ENCODE data around the gene SNRNP200. TPM values are rescaled to one million over a fixed set of nuclear protein-coding genes. Genes with fewer than 3 reads are reported as not detected.

SNRNP200 gene
- total RNA-seq, 1 experiment from 2014 or later, result 202 TPM

DNA sequence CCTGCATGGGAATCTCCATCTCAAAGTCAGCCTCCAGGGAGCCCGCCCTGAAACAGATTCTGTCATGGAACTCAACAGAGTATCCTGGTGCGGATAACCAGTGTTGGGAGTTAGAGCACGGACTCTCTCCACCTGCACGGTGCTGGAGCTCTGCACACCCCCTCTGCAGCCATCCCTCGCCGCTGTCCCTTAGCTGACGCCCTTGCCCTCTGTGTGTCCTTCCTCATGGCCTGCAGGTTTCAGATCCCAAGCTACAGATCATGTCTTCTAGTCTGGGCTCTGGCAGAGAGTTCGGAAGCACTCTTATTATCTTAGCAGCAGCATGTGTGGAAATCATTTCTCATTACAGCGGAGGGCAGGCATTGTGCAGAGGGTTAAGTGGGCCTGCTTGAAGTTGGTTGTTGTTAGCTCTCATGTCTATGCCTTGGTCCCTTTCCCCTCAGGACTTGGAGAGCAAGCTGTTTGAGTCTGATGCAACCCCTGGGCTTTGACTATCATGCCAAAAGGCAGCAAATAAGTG is 65.5 kb downstream of the SNRNP200 start:
- Histone ChIP-seq H3K27ac (ENCODE audit: low read depth, low read length, poor library complexity, severe bottlenecking) (no peak overlapping the region), H3K9me3 (ENCODE audit: low read depth, low read length, poor library complexity, severe bottlenecking) (no peaks in the 10 kb centered on the region), H3K27me3 (replicated peaks; ENCODE audit: insufficient read depth, low read depth, low read length, poor library complexity) (no peaks in the 10 kb centered on the region), H3K4me3 (ENCODE audit: low read depth, low read length, poor library complexity, severe bottlenecking) (no peak overlapping the region), H3K36me3 (ENCODE audit: insufficient read depth, low read length, poor library complexity, severe bottlenecking) (no peaks in the 10 kb centered on the region), H3K4me1 (ENCODE audit: insufficient read depth, low read length, poor library complexity, severe bottlenecking) (peaks cover 7% of the 10 kb centered on the region)
- TF ChIP-seq EZH2 (IDR thresholded peaks at IDR 0.05; ENCODE audit: borderline replicate concordance, low read depth, low read length, poor library complexity, severe bottlenecking), result no peak
- TF ChIP-seq, protein P1, sequence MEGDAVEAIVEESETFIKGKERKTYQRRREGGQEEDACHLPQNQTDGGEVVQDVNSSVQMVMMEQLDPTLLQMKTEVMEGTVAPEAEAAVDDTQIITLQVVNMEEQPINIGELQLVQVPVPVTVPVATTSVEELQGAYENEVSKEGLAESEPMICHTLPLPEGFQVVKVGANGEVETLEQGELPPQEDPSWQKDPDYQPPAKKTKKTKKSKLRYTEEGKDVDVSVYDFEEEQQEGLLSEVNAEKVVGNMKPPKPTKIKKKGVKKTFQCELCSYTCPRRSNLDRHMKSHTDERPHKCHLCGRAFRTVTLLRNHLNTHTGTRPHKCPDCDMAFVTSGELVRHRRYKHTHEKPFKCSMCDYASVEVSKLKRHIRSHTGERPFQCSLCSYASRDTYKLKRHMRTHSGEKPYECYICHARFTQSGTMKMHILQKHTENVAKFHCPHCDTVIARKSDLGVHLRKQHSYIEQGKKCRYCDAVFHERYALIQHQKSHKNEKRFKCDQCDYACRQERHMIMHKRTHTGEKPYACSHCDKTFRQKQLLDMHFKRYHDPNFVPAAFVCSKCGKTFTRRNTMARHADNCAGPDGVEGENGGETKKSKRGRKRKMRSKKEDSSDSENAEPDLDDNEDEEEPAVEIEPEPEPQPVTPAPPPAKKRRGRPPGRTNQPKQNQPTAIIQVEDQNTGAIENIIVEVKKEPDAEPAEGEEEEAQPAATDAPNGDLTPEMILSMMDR (conservative IDR thresholded peaks at IDR 0.05; ENCODE audit: low read depth, low read length), result no peak
- POLR2A ChIA-PET (ENCODE audit: low non-redundant PET), result no interaction called here
- CTCF ChIA-PET, result no interaction called here
- BruUV-seq (replicated peaks), result no TSS peak
- intact Hi-C loops (cut with micrococcal nuclease; ENCODE audit: unreplicated experiment), result no loop called here
- no peak for DNase-seq (ENCODE audit: low spot score)

DNA sequence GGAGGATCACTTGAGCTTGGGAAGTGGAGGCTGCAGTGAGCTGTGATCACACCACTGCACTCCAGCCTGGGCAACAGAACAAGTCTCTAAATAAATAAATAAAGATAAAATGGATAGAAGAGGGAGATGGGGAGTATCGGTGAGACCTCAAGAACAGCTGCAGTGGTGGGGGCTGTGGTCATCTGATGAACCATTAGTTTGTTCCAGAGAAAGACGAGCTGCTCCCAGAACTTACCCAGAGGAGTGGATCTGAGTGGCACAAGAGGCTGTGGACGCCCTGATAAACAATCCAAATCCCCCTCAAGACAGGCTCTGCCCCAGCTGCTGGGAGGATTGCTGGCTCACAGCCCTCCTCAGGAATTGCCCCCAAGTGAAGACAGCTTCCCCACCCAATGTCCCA is 66.3 kb downstream of the SNRNP200 start:
- Histone ChIP-seq H3K4me1 (ENCODE audit: insufficient read depth, low read length, poor library complexity, severe bottlenecking) (peaks cover 7% of the 10 kb centered on the region), H3K9me3 (ENCODE audit: low read depth, low read length, poor library complexity, severe bottlenecking) (no peaks in the 10 kb centered on the region), H3K4me3 (ENCODE audit: low read depth, low read length, poor library complexity, severe bottlenecking) (no peak overlapping the region), H3K36me3 (ENCODE audit: insufficient read depth, low read length, poor library complexity, severe bottlenecking) (no peaks in the 10 kb centered on the region), H3K27me3 (replicated peaks; ENCODE audit: insufficient read depth, low read depth, low read length, poor library complexity) (no peaks in the 10 kb centered on the region), H3K27ac (ENCODE audit: low read depth, low read length, poor library complexity, severe bottlenecking) (no peak overlapping the region)
- BruUV-seq (replicated peaks), result no TSS peak
- ChIA-PET POLR2A (ENCODE audit: low non-redundant PET) (no interaction called here), CTCF (no interaction called here)
- DNase-seq (ENCODE audit: low spot score), result no peak
- intact Hi-C loops (cut with micrococcal nuclease; ENCODE audit: unreplicated experiment), result no loop called here
- TF ChIP-seq EZH2 (IDR thresholded peaks at IDR 0.05; ENCODE audit: borderline replicate concordance, low read depth, low read length, poor library complexity, severe bottlenecking), result no peak
- TF ChIP-seq, protein P1 (conservative IDR thresholded peaks at IDR 0.05; ENCODE audit: low read depth, low read length), result no peak

DNA sequence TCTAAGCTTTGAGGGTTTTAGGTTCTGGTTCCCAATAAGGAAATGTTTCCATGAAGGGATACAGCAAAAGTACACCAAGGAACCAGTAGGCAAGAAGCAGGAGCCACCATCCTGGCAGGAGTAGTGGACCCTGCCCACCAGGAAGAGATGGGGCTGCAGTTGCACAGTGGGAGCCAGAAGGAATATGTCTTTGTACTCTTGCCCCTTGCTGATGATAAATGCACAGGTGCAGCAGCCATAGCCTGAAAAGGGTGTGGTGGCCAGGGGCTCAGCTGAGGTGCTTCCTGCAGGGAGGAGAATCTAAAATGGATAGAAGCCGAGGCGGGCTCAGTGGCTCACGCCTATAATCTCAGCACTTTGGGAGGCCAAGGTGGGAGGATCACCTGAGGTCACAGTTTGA is 67.1 kb downstream of the SNRNP200 start:
- Histone ChIP-seq H3K36me3 (ENCODE audit: insufficient read depth, low read length, poor library complexity, severe bottlenecking) (no peaks in the 10 kb centered on the region), H3K9me3 (ENCODE audit: low read depth, low read length, poor library complexity, severe bottlenecking) (no peaks in the 10 kb centered on the region), H3K27ac (ENCODE audit: low read depth, low read length, poor library complexity, severe bottlenecking) (no peak overlapping the region), H3K4me3 (ENCODE audit: low read depth, low read length, poor library complexity, severe bottlenecking) (no peak overlapping the region), H3K27me3 (replicated peaks; ENCODE audit: insufficient read depth, low read depth, low read length, poor library complexity) (no peaks in the 10 kb centered on the region), H3K4me1 (ENCODE audit: insufficient read depth, low read length, poor library complexity, severe bottlenecking) (peaks cover 7% of the 10 kb centered on the region)
- no peak for TF ChIP-seq EZH2 (IDR thresholded peaks at IDR 0.05; ENCODE audit: borderline replicate concordance, low read depth, low read length, poor library complexity, severe bottlenecking)
- TF ChIP-seq, protein P1 (conservative IDR thresholded peaks at IDR 0.05; ENCODE audit: low read depth, low read length), result no peak
- intact Hi-C loops (cut with micrococcal nuclease; ENCODE audit: unreplicated experiment), result no loop called here
- CTCF ChIA-PET, result no interaction called here
- no TSS peak for BruUV-seq (replicated peaks)
- DNase-seq (ENCODE audit: low spot score), result no peak
- POLR2A ChIA-PET (ENCODE audit: low non-redundant PET), result no interaction called here
